ENCODE results near the gene GPRIN3. TPM values are rescaled to one million over a fixed set of nuclear protein-coding genes. Genes with fewer than 3 reads are reported as not detected.
"Not testable (repeated sequence)": the region's sequence is repeated elsewhere in the genome, so short reads cannot be mapped to it uniquely, and the experiment has no call there.

GPRIN3 gene
- total RNA-seq, 3 donors from 2014 or later: 7.4 to 13.2 (median 10.6) TPM

DNA sequence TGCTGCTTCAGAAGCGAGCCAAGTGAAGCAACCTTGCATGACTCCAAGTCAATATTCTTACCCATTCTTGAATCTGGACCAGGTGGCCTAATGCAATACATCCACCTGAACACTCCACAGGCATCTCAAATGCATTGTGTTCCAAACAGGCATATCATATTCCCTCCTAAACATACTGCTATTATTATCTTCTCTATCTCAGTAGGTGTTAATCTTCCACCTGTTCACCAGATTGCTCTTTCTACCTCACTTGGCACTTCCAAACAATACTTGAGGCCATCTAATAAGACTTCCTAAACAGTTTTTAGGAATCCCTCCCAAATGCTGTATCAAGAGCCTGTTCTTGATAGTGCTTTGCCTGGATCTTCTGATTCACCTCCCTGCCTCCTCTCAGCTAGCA lies 90.7 kb downstream of the GPRIN3 start:
- Mint-ChIP-seq H3K4me3 (no peak overlapping the region), H3K36me3 (ENCODE audit: insufficient read depth) (no peaks in the 10 kb centered on the region), H3K9me3 (no peaks in the 10 kb centered on the region), H3K27me3 (ENCODE audit: low read depth) (peaks cover 4% of the 10 kb centered on the region), H3K4me1 (ENCODE audit: low read depth) (peaks cover under 1% of the 10 kb centered on the region)
- DNase-seq: no peak
- no peak for ATAC-seq

DNA sequence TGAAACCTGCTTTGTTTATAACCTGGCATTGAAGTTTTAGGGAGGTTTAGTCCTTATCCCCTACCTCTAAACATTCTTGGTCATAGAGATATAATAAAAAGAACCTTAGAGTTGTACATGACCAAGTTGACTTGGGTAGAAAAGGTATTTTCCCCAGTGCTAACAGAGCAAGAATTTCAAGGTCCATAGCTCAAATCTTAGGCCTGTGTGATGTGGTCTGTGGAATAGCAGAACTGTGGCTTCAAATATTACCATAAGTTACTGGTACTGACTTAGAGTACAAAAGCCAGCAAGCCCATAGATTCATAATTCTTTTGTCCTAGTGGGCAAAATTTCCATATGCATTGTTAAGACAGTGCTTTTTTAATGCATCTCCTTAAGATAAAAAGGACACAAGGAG lies 91.2 kb downstream of the GPRIN3 start:
- no peak for ATAC-seq
- H3K9me3 Mint-ChIP-seq: no peaks in the 10 kb centered on the region

DNA sequence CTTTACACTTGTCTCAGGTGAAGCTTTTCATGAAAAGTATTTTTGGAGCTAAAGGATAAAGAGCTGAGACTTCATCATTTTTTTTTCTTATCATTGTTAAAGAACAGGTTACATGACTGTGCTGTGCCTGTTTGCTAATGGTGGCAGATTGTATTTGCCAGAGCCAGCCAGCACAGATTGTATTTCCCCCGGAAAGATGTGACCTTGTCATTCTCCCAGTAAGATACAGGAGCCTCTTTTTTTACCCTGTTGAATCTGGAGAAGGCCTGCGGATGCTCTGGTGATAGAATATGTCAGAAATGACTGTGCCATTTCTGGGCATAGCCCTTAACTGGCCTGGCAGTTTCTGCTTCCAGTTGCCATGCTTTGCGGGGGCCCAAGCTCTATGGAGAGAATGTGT lies 91.9 kb downstream of the GPRIN3 start:
- no peaks in the 10 kb centered on the region for H3K9me3 Mint-ChIP-seq
- peaks cover 4% of the 10 kb centered on the region for H3K27me3 Mint-ChIP-seq (ENCODE audit: low read depth)
- H3K36me3 Mint-ChIP-seq (ENCODE audit: insufficient read depth): no peaks in the 10 kb centered on the region
- ATAC-seq: no peak
- H3K4me1 Mint-ChIP-seq (ENCODE audit: low read depth): no peaks in the 10 kb centered on the region
- H3K4me3 Mint-ChIP-seq: no peak overlapping the region
- DNase-seq: no peak

More for the DNA sequence above, 91.2 kb downstream of the GPRIN3 start:
- H3K4me3 Mint-ChIP-seq: no peak overlapping the region
- H3K4me1 Mint-ChIP-seq (ENCODE audit: low read depth): no peaks in the 10 kb centered on the region
- peaks cover 4% of the 10 kb centered on the region for H3K27me3 Mint-ChIP-seq (ENCODE audit: low read depth)
- no peaks in the 10 kb centered on the region for H3K36me3 Mint-ChIP-seq (ENCODE audit: insufficient read depth)
- DNase-seq: no peak

GRCh38 chr4:89214308-89214707 lies 93.3 kb downstream of the GPRIN3 start:
- ATAC-seq (no peak), DNase-seq (no peak)
- no peaks in the 10 kb centered on the region for H3K9me3 Mint-ChIP-seq
- no peaks in the 10 kb centered on the region for H3K36me3 Mint-ChIP-seq (ENCODE audit: insufficient read depth)
- no peaks in the 10 kb centered on the region for H3K4me1 Mint-ChIP-seq (ENCODE audit: low read depth)
- H3K4me3 Mint-ChIP-seq: no peak overlapping the region
- H3K27me3 Mint-ChIP-seq (ENCODE audit: low read depth): peaks cover 4% of the 10 kb centered on the region

GRCh38 chr4:89213382-89213701 lies 94.3 kb downstream of the GPRIN3 start:
- no peaks in the 10 kb centered on the region for H3K4me1 Mint-ChIP-seq (ENCODE audit: low read depth)
- H3K27me3 Mint-ChIP-seq (ENCODE audit: low read depth): peaks cover 4% of the 10 kb centered on the region
- ATAC-seq (no peak), DNase-seq (no peak)
- no peak overlapping the region for H3K4me3 Mint-ChIP-seq
- H3K36me3 Mint-ChIP-seq (ENCODE audit: insufficient read depth): no peaks in the 10 kb centered on the region
- H3K9me3 Mint-ChIP-seq: peaks cover under 1% of the 10 kb centered on the region

DNA sequence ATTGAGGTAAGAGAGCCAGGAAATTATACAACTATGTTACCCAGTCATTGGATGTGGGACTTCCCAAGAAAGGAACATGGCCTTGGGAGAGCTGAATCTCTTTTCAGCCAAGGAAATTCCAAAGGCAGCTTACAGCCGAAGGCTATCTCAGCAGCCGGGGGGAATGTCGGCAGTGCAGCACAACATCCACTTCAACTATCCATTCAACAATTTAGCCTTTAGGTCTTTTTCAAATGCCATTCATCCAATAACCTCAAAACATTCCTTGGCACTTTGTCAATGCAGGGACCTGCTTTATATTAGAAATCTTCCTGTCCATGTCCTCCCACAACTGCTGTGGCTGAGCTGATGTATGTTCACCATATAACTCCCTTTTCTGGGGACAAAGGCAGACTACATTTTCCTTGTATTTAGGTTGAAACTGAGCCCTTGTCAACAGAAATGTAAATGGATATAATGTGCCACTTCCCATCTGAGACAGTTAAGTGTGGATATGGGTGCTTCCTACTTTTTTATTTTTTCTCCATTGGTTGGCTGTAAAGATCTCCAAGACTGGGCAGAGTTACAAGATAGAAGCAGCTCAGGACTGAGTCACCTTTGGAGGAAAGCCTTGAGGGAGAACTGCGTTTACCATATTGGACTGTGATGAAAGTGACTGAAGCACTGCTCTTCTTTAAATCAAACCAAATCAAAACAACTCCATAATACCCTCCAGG lies 94.8 kb downstream of the GPRIN3 start:
- no peaks in the 10 kb centered on the region for H3K36me3 Mint-ChIP-seq (ENCODE audit: insufficient read depth)
- no peak overlapping the region for H3K4me3 Mint-ChIP-seq
- DNase-seq: no peak
- H3K9me3 Mint-ChIP-seq: peaks cover 6% of the 10 kb centered on the region
- H3K27me3 Mint-ChIP-seq (ENCODE audit: low read depth): peaks cover 4% of the 10 kb centered on the region
- H3K4me1 Mint-ChIP-seq (ENCODE audit: low read depth): no peaks in the 10 kb centered on the region
- no peak for ATAC-seq

DNA sequence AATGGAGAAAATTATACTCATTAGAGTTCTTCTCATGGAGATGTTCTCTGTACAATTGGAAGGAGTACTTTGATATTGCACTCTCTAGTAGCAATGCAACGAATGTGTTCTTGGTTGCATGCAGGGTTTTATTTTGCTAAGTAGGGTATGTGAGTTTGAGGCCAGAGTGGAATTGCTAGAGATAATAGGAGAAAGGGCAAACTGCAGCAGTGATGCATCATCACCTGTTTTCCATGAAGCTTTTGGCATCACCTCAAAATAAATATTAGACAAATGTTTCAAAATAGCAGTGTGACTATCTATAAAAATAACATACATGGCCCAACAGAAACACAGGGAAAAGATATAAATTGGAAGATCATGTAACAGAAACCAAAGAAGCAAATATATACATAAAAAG lies 103.0 kb downstream of the GPRIN3 start:
- DNase-seq: no peak
- no peak for ATAC-seq
- Mint-ChIP-seq H3K27me3 (ENCODE audit: low read depth) (no peaks in the 10 kb centered on the region), H3K4me3 (no peak overlapping the region), H3K9me3 (peaks cover 6% of the 10 kb centered on the region), H3K36me3 (ENCODE audit: insufficient read depth) (no peaks in the 10 kb centered on the region), H3K4me1 (ENCODE audit: low read depth) (no peaks in the 10 kb centered on the region)

DNA sequence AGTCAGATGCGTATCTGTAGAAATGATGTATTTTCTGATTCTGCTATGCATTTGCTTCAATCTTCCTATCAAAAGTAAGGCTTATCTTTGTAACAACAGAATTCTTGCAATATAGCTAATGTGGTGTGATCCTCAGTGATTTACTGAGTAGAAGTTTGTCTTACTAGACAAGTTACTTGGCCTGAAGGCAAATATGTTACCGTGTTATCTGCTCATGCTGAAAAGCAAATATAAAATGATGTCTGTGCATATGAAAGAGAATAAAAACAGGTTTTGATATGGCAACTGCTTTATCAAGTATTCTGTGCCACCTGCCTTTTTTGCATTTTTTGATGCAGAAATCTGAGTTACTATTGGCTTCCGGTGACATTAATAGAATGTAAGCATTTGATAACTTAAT lies 103.7 kb downstream of the GPRIN3 start:
- ATAC-seq: no peak
- H3K4me3 Mint-ChIP-seq: no peak overlapping the region
- no peak for DNase-seq
- H3K36me3 Mint-ChIP-seq (ENCODE audit: insufficient read depth): no peaks in the 10 kb centered on the region
- peaks cover 6% of the 10 kb centered on the region for H3K9me3 Mint-ChIP-seq
- H3K4me1 Mint-ChIP-seq (ENCODE audit: low read depth): no peaks in the 10 kb centered on the region
- no peaks in the 10 kb centered on the region for H3K27me3 Mint-ChIP-seq (ENCODE audit: low read depth)

DNA sequence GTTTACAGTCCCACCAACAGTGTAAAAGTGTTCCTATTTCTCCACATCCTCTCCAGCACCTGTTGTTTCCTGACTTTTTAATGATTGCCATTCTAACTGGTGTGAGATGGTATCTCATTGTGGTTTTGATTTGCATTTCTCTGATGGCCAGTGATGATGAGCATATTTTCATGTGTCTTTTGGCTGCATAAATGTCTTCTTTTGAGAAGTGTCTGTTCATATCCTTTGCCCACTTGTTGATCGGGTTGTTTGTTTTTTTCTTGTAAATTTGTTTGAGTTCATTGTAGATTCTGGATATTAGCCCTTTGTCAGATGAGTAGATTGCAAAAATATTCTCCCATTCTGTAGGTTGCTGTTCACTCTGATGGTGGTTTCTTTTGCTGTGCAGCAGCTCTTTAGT lies 108.2 kb downstream of the GPRIN3 start:
- ATAC-seq; H3K36me3 Mint-ChIP-seq (ENCODE audit: insufficient read depth): not testable (repeated sequence)

GRCh38 chr4:89197920-89198319 lies 109.7 kb downstream of the GPRIN3 start:
- H3K27me3 Mint-ChIP-seq (ENCODE audit: low read depth): peaks cover 6% of the 10 kb centered on the region
- ATAC-seq (no peak), DNase-seq (no peak)
- H3K4me3 Mint-ChIP-seq: no peak overlapping the region
- no peaks in the 10 kb centered on the region for H3K4me1 Mint-ChIP-seq (ENCODE audit: low read depth)
- H3K9me3 Mint-ChIP-seq: no peaks in the 10 kb centered on the region
- no peaks in the 10 kb centered on the region for H3K36me3 Mint-ChIP-seq (ENCODE audit: insufficient read depth)

More for the DNA sequence above, 108.2 kb downstream of the GPRIN3 start:
- not testable (repeated sequence) for H3K9me3 Mint-ChIP-seq; DNase-seq; H3K4me1 Mint-ChIP-seq (ENCODE audit: low read depth); H3K27me3 Mint-ChIP-seq (ENCODE audit: low read depth); H3K4me3 Mint-ChIP-seq

- no peaks in the 10 kb centered on the region for H3K36me3 Mint-ChIP-seq (ENCODE audit: insufficient read depth)
Observed at GRCh38 chr4:89196745-89197144, 110.9 kb downstream of the GPRIN3 start.

DNA sequence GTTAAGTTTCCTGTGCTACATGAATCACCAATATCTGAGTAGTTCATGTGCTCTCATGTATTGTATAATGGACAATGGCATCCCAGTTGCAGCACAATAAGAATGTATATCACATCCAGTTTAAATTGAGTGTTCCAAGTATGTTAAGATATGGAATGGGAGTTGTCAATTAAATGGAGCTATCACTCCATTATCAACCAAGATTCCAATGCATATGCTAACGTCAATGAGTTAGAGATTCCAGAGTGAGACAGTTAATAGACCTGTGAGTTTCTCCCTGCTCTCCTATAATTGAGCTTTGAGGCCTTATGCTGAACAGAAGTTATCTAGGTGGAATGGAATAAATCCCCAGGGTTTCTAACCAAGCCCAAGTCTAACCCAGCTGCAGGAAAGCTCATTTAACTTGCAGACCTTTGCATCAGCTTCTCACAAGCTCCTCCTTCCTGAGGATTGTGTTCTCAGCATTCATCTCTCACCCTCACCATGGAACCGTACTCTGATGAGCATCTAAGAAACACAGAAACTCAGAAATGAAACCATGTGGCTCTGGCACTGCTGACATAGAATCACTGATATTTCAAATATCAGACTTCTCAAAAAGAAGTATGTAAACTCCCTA lies 111.4 kb downstream of the GPRIN3 start:
- H3K9me3 Mint-ChIP-seq: no peaks in the 10 kb centered on the region
- DNase-seq (no peak), ATAC-seq (no peak)
- no peak overlapping the region for H3K4me3 Mint-ChIP-seq
- H3K27me3 Mint-ChIP-seq (ENCODE audit: low read depth): peaks cover 12% of the 10 kb centered on the region
- H3K36me3 Mint-ChIP-seq (ENCODE audit: insufficient read depth): no peaks in the 10 kb centered on the region
- H3K4me1 Mint-ChIP-seq (ENCODE audit: low read depth): no peaks in the 10 kb centered on the region

More at GRCh38 chr4:89196745-89197144, 110.9 kb downstream of the GPRIN3 start:
- DNase-seq (no peak), ATAC-seq (no peak)
- Mint-ChIP-seq H3K4me1 (ENCODE audit: low read depth) (no peaks in the 10 kb centered on the region), H3K9me3 (no peaks in the 10 kb centered on the region), H3K4me3 (no peak overlapping the region), H3K27me3 (ENCODE audit: low read depth) (peaks cover 11% of the 10 kb centered on the region)

GRCh38 chr4:89193843-89194242 lies 113.8 kb downstream of the GPRIN3 start:
- no peaks in the 10 kb centered on the region for H3K9me3 Mint-ChIP-seq
- DNase-seq (no peak), ATAC-seq (no peak)
- peaks cover 23% of the 10 kb centered on the region for H3K27me3 Mint-ChIP-seq (ENCODE audit: low read depth)
- H3K4me1 Mint-ChIP-seq (ENCODE audit: low read depth): no peaks in the 10 kb centered on the region
- H3K4me3 Mint-ChIP-seq: no peak overlapping the region
- H3K36me3 Mint-ChIP-seq (ENCODE audit: insufficient read depth): no peaks in the 10 kb centered on the region

Measured in activated T-cell treated with anti-CD3 and anti-CD28 coated beads, Interleukin-2, amount 50 U/mL, for 4 hours (primary cell).